Measurements from ENCODE around the gene WIPF3.

WIPF3 gene

DNA sequence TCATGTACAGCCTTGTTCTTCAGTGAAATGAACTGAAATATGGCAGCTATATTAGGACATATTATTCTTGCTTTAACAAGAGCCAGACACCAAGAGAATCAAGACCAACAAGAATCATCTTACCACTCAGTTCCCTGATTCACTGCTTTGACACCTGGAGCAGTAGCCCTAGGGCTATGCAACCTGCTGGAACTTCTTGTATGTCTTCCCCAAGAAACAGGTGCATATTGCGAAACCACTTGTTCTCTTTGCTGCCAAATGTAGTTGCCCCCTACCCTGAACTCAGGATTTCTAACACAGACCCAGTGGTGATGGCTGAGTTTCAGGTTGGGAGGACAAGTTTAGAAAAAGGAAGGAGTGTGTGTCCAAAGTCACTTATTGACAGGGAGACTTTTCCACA, 46.1 kb downstream of the WIPF3 start:
- no peak for FAIRE-seq

DNA sequence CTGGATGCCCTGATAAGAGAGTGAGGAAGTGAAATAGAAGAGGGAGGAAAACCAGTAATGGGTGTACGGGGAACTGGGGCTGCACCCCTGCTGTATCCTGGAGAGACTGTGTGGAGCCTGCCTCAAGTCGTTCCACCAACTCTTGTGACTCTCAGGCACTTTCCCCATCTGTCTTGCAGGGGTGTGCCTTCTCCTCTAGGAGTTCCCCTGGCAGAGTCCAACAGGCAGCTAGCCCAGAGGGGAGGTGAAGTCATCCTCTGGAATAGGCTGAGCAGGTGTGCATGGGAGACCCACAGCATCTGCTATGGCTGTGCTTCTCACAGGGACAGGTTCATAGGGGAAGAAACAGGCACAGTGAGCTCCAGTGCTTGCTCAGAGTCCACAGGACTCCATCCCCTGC, 46.8 kb downstream of the WIPF3 start:
- no peak for FAIRE-seq

DNA sequence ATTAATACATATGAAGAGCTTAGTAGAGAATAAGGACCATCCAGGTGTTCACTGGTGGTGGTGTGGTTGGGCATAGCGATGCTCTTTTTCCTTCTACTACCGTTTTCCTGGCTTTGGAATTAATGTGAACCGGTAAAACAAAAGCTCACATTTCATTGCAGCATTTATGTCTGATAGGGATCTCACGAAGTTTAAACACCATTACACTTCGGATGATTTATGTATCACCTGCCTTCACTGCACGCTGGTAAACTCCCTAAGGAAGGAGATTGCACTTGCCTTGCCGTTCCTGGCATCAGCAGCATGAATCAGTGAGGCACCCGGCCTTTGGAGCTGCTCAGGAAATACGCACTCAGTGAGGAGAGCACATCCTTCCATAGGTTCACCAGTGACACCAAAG, 47.5 kb downstream of the WIPF3 start:
- FAIRE-seq: no peak

DNA sequence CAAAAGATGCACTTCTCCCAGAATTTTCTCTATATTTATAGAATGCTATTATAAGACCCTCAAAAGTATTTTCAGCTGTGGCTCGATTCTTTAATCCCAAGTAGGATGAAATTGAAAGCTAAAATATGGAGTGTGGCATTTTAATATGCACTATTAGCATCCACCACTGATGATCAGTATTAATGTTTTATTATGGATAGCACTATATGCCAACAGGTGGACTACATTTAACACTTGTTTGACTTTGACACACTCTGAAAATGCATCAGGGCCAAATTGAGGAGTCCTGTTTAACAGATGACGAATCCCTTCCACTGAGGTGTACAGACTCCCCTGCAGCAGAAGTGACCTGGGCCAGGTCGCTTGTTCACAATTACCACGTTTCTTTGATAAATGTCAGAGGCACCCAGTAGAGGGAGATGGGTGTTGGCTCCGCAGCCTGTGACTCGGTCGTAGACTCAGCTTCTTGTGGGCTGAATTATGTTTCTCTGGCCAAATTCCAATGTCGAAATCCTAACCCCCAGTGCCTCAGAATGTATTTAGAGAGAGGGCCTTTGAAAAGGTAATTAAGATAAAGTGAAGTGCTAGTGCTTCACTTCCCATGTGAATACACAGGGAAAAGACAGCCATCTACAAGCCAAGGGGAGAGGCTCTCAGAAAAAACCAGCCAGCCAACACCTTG, 48.1 kb downstream of the WIPF3 start:
- no peak for FAIRE-seq

DNA sequence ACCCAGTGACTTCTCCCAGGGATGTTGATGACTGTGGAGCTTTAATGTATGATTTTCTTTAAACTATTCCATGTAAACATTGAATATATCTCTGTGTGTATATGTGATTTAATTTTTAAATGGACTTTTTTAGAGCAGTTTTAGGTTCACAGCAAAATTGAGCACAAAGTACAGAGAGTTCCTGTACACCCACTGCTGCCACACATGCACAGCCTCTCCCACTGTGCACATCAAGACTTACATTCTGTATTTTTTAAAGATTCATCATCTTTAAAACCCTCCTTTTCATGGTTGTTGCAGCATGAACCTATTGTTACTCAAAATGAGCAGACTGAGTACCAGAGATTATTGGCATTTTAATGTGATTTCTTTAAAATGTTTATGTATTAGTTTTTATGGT, 51.3 kb downstream of the WIPF3 start:
- no peak for FAIRE-seq

DNA sequence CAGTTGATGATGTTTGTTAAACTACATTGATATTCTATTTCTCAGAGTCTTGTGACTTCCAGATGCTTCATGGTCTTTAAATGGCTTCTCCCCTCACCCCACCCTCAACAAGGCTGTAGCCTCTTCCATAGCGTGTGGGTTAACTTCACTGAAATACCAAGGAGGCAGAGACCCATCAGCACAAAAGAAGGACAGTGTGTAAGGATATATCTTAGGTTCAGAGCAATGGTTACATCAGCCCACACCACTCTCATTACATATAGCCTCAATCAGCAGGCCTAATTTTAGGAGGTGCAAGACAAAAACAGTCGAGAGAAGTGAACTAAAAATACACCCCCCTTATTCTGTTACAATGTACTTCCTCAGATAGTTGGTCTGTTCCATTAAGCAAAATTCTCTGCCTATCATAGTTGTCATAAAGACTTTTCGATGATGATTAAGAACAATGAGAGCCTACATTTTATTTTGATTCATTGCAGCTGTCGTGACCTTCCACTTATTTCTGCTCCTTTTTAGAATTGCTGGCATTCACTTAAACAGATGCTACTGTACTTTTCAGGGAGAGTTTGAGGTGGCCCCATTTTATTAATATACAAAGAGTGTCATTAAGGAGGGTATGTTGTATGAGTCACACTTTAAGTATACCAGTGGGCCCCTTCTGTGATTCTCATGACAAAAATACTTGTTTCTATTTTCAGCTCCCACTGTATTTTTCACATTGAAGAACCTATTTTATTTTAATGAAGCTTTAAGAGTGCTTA, 52.1 kb downstream of the WIPF3 start:
- no peak for FAIRE-seq

DNA sequence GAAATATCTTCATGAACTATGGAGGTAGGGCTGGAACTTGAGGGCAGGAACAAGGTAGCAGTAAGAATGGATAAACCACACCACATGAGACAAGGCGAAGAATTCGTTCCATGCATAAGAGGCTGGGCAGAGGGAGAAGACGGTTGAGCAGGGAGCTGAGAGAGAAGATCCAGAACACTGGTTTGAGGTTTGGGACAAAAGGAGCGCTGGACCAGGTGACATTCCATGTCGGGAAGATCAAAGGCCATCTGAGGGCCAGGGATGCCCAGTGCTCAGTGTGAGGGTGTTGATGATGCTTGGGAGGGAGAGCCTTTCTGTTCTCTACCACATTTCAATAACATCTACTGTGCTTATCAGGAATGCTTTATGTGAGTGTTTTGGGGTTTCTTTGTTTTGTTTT, 52.8 kb downstream of the WIPF3 start:
- no peak for FAIRE-seq

DNA sequence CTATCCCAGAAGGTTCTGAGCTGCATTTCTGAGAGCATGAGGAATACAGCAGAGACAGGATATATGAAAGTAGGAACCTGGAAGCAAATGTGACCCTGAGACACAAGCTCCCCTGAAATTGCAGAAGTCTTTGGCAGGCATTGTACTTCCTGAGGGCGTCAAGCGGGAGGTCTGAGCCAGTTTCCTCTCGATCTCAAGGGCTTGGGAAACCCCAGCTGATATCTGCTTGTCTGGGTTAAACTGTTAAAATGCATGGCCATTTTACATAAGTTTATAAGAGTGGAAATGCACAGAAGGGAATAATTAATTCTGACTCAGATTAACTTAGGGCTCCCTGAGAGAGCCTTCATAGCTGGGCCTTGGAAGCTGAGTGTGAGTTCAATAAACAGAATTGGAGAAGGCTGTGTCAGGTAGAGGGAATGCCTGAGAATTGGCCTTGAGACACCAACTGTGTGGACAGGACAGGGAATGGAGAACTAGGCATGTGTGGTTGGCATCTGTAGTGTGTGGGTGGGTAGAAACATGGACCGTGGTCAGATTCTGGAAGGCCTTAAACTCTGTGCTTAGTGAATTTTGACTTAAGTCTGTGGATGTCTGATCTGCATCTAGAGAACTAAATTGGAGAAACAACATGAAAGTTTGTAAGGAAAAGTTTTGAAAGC, 53.3 kb downstream of the WIPF3 start:
- no peak for FAIRE-seq

DNA sequence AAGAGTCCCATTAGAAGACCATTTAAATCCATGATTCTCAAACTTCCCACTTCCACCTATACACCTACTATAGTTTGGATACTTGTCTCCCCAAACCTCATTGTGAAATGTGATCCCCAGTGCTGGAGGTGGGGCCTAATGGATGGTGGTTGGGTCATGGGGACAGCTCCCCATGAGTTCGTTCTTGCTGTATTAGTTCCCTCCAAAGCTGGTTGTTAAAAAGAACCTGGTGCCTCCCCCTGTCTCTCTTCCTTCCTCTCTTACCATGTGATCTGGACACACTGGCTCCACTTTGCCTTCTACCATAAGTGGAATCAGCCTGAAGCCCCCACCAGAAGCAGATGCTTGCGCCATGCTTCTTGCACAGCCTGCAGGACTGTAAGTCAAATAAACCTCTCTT, 53.9 kb downstream of the WIPF3 start:
- FAIRE-seq: no peak

DNA sequence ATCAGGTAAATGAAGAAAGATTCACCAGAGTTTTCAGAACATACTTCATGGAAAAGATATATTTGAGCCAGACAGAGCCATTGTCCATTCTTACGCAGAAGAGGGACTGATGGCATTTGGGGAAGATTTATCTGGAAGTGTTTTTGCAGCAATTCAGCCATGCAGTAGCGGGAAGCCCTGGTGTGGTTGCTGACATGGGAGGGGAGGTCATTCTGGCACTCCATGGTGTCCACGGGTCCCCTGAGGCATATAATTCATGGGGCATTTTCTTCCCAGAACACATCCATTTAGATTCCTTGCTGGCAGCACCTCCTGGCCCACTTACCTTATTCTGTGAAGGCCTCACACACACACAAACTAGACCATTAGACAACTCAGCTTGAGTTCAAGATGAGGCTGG, 55.6 kb downstream of the WIPF3 start:
- no peak for FAIRE-seq

DNA sequence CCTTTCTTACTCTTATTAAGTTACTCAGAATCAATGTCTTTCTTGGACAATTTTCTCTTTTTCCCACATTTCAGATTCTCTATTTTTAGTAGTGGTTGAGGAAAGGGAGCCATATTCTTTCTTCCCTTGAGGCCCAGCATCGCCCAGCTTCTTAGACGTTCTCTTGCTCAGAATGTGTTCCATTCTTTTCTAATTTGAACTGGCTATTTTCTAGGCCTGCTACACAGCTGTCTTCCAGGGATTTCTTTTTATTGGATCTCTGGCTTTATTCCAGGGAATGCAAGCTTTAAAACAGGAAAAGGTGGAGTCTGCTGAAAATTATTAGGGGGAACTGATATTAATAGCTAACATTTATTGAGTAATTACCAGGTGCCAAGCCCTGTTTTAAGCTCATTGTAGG, 58.3 kb downstream of the WIPF3 start:
- no peak for FAIRE-seq

DNA sequence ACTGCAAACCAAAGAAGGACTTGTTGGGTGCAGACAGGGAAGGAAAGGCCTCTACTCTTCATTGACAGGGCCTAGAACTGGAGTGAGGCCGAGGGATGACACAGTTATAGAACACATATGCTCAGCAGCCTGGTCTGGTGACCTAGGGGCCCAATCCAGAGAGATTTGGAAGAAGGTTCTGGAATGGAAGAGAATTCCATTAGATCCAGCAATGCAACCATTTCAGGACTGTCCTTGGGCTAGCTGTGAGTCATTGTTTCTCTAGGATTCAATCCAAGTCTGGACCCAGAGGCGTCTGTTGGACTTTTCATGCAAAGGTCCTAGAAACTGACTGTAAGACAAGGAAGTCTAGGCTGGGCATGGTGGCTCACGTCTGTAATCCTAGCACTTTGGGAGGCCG, 59.2 kb downstream of the WIPF3 start:
- no peak for FAIRE-seq

DNA sequence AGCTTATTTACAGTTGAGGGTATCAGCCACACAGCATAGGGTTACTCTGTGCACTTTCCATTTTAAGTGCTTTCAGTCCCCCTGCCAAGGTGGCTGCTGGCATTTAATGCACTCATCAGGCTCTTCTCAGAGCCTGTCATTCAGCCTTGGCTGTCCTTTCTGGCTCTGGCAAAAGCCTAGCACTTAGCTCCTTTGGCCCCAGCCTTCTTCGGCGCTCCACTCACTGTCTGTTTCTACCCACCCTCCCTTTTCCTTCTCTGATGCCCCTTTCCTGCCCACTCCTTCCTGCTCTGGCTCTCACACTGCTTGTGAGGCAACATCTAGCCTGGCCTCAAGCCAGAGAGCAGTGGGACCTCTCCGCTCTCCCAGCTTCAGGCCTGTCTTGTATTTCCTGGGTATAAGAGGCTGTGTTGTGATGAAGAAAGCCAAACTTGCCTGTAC, 60.2 kb downstream of the WIPF3 start:
- FAIRE-seq: no peak

DNA sequence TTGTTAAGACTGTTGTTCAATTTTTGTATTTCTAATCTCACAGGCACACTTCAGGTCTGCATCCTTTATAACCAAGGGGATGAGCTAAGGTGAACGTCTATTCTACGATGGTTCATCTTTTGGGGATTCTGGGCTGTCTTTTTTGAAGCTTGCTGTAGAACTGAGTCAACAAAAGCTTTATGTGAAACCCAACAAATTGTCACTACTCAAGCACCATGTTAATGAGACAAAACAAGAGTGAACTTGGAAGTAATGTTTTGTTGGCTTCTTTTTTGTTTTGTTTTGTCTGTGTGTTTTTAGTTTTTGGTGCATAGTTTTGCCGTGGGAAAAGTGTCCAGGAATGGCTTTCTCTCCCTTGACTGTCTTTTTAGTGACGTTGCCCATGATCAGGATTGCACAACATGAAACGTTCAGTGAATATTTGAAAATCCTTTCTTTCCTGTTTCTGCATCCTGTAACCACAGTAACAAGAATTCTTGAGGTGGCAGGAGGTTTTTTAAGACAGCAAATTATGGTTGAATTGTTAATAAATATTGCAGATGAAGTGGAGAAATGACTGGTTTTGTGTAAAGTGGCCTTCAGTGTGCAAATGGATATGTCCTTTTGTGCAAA, 65.6 kb downstream of the WIPF3 start:
- FAIRE-seq: no peak

DNA sequence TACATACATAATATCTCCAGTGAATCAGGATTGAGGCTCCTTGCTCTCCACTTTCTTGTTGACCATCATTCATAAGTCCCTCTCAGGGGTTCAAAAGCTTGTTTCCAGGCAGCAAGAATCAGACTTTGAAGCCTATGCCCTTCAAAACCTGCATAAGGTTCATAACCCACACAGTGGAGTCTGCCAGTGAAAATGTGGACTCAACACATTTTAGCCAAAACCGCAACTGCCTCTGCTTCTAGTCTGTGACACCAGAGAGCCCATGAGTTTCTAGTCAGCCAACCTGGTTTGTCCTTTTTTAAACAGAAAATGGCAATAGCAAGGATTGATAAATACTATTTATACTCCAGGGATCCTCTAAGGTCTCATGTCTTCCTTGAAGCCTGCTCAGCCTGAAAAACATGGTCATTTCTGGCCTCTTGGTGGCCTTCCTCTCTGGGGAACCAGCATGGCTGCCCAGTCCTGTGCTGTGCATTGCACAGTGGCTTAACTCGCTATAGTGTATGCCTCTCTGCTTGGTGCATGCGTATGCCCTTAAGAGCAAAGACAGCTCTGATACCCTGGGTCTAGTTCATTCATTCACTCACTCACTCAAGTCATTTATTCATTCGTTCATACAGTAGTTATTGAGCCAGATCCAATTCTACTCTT, 67.5 kb downstream of the WIPF3 start:
- FAIRE-seq: no peak

DNA sequence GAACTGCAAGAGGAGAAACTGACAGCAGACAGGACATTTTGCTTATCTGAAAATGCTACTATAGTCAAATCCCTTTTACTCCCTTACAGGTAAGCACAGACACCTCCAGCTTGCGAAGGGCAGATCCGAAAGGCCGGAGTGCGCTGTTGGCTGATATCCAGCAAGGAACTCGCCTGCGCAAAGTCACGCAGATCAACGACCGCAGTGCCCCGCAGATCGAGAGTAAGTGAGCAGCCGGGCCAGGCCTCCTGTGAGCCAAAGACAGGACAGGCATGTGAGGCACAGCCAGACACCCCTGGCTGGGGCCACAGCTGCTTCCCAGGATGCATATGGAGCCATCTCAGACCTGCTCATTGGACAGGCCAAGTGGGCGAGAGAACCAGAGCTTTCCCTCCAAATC, 69.4 kb downstream of the WIPF3 start:
- FAIRE-seq: no peak

DNA sequence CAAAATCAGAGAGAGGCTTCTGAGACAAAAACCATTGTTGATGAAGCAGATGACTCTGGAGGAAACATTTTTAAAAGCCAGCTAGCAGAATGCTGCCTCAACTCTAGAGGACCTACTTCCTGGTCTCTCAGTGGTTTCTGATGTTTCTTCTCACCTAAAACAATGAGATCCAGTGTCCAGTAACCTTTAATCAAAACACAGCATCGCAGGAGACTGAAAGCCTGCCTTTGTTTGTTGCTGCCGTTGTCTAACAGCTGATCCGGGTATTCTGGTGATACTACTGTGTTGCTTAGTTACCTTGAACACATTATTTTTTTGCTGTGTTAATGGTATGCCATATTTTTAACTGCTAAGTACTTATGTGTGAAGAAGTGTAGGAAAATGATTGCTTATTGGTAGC, 70.9 kb downstream of the WIPF3 start:
- no peak for FAIRE-seq

DNA sequence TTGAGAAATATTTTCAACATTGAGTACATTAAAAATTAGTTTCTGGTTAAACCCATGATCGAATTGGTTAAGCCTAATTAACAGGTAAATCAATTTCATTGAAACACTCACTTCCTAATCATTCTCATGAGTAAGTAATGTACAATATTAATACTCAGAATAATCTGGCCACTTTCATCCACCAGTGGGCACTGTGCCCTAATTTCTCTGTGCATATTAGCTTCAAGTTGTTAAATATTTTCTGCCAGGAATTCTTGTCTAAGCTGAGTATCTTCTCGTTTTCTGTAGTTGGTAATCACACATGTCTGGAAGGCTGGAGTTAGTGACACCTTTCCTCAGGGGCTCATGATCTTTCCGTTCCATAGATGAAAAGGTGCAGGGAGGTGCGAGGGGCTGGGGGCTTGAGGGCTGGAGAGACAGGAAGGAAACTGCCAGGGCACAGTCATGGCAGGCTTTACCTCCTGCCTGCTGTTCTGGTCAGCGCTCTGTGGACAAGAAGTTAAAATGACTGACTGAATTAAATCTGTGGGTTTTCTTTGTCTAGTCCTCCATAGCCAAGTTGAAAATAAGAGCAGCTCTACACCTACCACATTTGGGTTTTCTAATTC, 71.9 kb downstream of the WIPF3 start:
- no peak for FAIRE-seq

DNA sequence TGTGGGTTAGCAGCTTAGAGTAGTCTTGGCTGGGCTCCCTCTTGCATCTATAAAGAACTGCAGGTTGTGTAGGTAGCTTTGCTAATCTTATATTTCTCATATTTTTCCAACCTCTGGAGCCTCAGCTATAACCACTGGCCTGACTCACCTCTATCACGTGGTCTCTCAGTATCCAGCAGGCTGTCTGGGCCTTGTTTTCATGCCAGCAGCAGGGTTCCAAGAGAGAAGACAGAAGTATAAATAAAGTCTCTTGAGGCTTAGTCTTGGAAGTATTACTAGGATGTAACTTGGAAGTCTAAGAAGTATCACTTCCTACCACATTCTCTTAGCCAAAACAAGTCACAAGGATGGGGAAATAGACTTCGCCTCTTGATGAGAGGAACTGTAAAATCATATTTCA, 73.3 kb downstream of the WIPF3 start:
- no peak for FAIRE-seq

DNA sequence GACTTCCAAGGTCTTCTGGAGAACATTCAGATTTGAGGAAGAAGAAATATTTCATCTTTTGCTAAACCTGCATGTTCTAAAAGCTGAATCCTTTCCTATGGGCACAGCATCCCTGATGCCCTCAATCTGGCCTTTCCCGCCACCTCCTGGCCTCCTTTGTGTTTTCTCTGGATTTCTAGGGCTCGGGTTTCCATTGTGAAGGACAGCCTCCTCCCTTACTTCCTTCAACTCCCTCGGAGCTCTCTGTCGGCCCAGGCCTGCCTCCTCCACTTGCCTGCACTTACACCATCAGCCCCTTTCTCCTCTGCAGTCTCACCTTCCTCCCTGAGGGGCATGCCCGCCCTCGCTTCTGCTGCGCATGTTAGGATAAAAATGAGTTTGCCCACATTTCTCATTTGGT, 75.4 kb downstream of the WIPF3 start:
- FAIRE-seq: no peak

DNA sequence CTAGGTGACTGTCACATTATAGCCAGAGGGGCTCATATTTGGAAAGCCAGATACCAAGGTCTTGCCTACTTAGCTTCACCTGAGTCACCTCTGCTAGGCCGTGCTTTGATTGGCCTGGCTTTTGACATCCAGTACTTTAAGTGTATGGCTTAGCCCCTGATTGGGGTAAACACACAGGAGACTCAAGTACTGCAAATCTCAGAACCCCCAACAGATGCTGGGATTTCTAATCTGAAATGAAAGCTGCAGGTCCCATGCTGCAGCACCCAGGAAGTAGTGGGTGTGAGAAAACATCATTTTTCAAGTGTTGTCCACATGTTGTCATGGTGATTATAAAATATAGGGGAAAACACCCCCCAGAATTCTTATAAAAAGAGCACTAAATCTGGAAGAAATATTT, 76.2 kb downstream of the WIPF3 start:
- no peak for FAIRE-seq

DNA sequence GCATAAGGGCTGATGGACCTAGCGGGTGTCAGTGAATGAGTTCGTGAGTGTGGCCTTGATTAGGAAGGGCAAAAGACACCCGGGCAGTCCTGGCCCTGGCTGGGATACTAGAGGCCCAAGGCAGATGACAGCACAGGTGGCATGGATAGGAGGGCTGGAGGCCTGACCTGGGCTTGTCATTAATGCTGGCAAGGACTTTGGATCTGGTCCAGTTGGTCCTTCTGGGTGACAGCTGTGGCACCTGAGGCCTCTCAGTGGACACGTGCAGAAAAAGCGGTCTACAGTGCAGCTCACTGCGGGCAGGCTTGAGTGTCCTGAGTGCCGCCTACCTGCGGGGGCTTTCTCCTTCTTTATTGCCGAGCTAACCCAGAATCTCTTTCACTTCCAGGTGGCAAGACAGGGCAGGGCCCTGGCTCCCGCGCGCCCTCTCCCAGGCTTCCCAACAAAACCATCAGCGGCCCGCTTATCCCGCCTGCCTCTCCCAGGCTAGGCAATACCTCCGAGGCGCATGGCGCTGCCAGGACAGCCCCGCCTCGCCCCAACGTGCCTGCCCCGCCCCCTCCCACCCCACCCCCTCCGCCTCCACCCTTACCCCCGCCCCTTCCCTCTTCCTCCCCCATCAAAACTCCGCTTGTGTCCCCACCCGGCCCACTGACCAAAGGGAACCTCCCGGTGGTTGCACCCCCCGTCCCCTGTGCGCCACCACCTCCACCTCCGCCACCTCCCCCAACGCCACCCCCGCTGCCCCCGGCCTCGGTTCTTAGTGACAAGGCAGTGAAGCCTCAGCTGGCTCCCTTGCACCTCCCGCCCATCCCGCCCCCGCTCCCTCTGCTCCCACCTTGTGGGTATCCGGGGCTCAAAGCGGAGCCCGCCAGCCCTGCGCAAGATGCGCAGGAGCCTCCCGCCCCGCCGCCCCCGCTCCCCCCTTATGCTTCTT, 77.4 kb downstream of the WIPF3 start:
- no peak for FAIRE-seq

All from TTC549 (cell line).